T-cell (primary cell): ENCODE results near the gene KDELR1. TPM values are rescaled to one million over a fixed set of nuclear protein-coding genes. Genes with fewer than 3 reads are reported as not detected.

Experiments
- ATAC-seq, 4 experiments: fragments of 200-7000 bp in 3 of 4; fragments of 150-1000 bp in 1 of 4; cut with Tn5 transposase; replicated peaks in 1 of 4; 1 replicate in 3 of 4; 2 replicates in 1 of 4; pipeline ENCODE4 v1.10.0; 2021; ENCODE audit warnings: moderate library complexity in 3 of 4, mild to moderate bottlenecking in 2 of 4, moderate number of reproducible peaks in 1 of 4
- CTCF ChIA-PET, 2 donors: fragments of 300-600 bp; sonication (Branson Sonifier 250); formaldehyde crosslinking; loops; one replicate each; lab custom pipeline; 2022; ENCODE audit warnings: antibody characterized with exemption in 2 of 2; lab: Charles Lee
- POLR2A ChIA-PET, 2 donors: fragments of 300-600 bp; sonication (Branson Sonifier 250); formaldehyde crosslinking; loops; one replicate each; lab custom pipeline; 2022; ENCODE audit warnings: antibody characterized with exemption in 2 of 2; lab: Charles Lee
- DNase-seq, 35 experiments: peaks; one replicate each; pipeline versions ENCODE4 v3.0.0 to v3.0.0-alpha.2; 2013 to 2023
- H3K27ac ChIP-seq: one replicate; pipeline ENCODE4 v1.5.1; 2013; ENCODE audit warnings: low read length
- H3K27me3 ChIP-seq, 2 experiments: replicated peaks in 1 of 2; 1 replicate in 1 of 2; 2 replicates in 1 of 2; pipeline versions ENCODE4 v1.6.1 to v1.7.0; 2013; ENCODE audit warnings: low read length in 1 of 2, mixed read lengths in 1 of 2; ENCODE audit not compliant: control insufficient read depth in 2 of 2, insufficient read depth in 2 of 2; ENCODE audit errors: extremely low read depth in 1 of 2
- H3K36me3 ChIP-seq, 2 donors: 1 replicate in 1 of 2; 2 replicates in 1 of 2; pipeline versions ENCODE4 v1.6.1 to v1.7.0; 2013; ENCODE audit warnings: low read length in 1 of 2; ENCODE audit not compliant: control insufficient read depth in 2 of 2, insufficient read depth in 1 of 2; ENCODE audit errors: extremely low read depth in 1 of 2
- H3K4me1 ChIP-seq, 2 experiments: 1 replicate in 1 of 2; 2 replicates in 1 of 2; pipeline versions ENCODE4 v1.6.1 to v1.7.0; 2013; ENCODE audit warnings: low read length in 2 of 2, mixed read lengths in 1 of 2; ENCODE audit not compliant: insufficient read depth in 2 of 2, control insufficient read depth in 1 of 2; ENCODE audit errors: extremely low read depth in 1 of 2
- H3K4me3 ChIP-seq, 2 donors: 1 replicate in 1 of 2; 2 replicates in 1 of 2; pipeline versions ENCODE4 v1.5.1 to v1.7.0; 2013; ENCODE audit warnings: mild to moderate bottlenecking in 2 of 2, low read length in 1 of 2, moderate library complexity in 1 of 2; ENCODE audit not compliant: control insufficient read depth in 1 of 2; ENCODE audit errors: extremely low read depth in 1 of 2
- H3K9me3 ChIP-seq: 2 replicates; pipeline ENCODE4 v1.7.0; 2013
- H3K27ac Mint-ChIP-seq, 2 donors: one replicate each; pipeline ENCODE4 v1.8.0; 2020 to 2021; ENCODE audit warnings: mild to moderate bottlenecking in 2 of 2, mixed read lengths in 2 of 2
- H3K27me3 Mint-ChIP-seq, 2 donors: one replicate each; pipeline ENCODE4 v1.8.0; 2021 to 2022; ENCODE audit warnings: mixed read lengths in 2 of 2
- H3K36me3 Mint-ChIP-seq: one replicate; pipeline ENCODE4 v1.8.0; 2021; ENCODE audit warnings: mixed read lengths
- H3K4me1 Mint-ChIP-seq, 3 donors: one replicate each; pipeline ENCODE4 v1.8.0; 2020 to 2022; ENCODE audit warnings: mixed read lengths in 3 of 3, mild to moderate bottlenecking in 1 of 3
- H3K4me3 Mint-ChIP-seq, 3 donors: one replicate each; pipeline ENCODE4 v1.8.0; 2020 to 2022; ENCODE audit warnings: mild to moderate bottlenecking in 3 of 3, mixed read lengths in 3 of 3, moderate library complexity in 3 of 3
- H3K9me3 Mint-ChIP-seq, 3 donors: one replicate each; pipeline ENCODE4 v1.8.0; 2020 to 2022; ENCODE audit warnings: mixed read lengths in 3 of 3
- WGBS: methylation state at CpG from one replicate; pipeline ENCODE4 v1.1.5; 2013; ENCODE audit warnings: missing lambda C conversion rate; ENCODE audit not compliant: insufficient coverage; 5-methylcytosine and 5-hydroxymethylcytosine counted together
- total RNA-seq, 35 experiments: library from RNA in 6 of 35; stranded (reverse) in 6 of 35; fragments of 120-200 nt in 1 of 35; gene quantifications; one replicate each; pipeline versions ENCODE4 v1.2.1 to v1.2.4 and lab custom pipeline; 2013 to 2026

KDELR1 gene
- total RNA-seq, 5 donors from 2014 or later (not counting 1 experiment from before 2014, with no cell fraction given), result 40.9 to 55.9 (median 47.5) TPM

DNA sequence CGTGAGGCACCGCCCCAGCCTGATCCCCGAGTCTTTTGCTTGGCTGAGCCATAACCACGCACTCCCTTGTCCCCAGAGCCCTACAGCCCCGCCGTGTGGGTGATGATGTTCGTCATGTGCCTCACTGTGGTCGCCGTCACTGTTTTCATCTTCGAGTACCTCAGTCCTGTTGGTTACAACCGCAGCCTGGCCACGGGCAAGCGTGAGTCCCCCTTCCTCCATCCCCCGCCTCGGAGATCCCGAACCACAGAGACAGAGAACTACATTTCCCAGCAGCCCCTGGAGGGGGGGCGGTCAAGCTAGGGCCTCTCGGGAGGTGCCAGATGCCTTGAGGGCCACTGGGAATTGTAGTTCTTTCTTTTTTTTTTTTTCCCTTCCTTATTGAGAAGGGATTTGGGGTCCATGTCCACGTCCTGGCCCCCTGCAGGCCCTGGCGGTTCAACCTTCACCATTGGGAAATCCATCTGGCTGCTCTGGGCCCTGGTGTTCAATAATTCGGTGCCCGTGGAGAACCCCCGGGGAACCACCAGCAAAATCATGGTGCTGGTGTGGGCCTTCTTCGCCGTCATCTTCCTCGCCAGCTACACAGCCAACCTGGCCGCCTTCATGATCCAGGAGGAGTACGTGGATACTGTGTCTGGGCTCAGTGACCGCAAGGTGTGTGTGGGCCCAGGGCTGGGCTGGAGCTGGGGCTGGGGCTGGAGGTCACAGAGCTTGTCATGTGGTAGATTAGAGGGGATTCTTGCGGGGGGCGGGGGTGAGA is 28.0 kb upstream of the KDELR1 start:
- Histone ChIP-seq H3K36me3 (no peaks in the 10 kb centered on the region), H3K27ac (no peak overlapping the region), H3K9me3 (no peaks in the 10 kb centered on the region), H3K4me1 (peaks cover 0 to 30% of the 10 kb centered on the region in 2 experiments), H3K27me3 (peaks cover 0 to 57% of the 10 kb centered on the region in 2 experiments), H3K4me3 (peak overlapping the region; percentile 5 to 26)
- DNase-seq, result peak; percentile 40 to 80 (median 67)
- Mint-ChIP-seq H3K9me3 (no peaks in the 10 kb centered on the region), H3K4me1 (peaks cover 16 to 28% (median 21%) of the 10 kb centered on the region in 3 donors), H3K36me3 (no peaks in the 10 kb centered on the region), H3K27me3 (peaks cover 10 to 15% of the 10 kb centered on the region in 2 donors), H3K27ac (peak overlapping the region; percentile 68 to 81), H3K4me3 (peak overlapping the region; percentile 75 to 80 (median 78))
- ChIA-PET CTCF (no interaction called here), POLR2A (interaction anchor here in 1 of 2 donors (0.5 kb wide), 1 partner anchor 51 kb away, joined by 3 read pairs; no protein-coding TSS in a partner anchor)
- WGBS, result 73% methylated on average over 11 of the region's 31 CpGs
- ATAC-seq, result peak; percentile 57 to 81 (median 74)

DNA sequence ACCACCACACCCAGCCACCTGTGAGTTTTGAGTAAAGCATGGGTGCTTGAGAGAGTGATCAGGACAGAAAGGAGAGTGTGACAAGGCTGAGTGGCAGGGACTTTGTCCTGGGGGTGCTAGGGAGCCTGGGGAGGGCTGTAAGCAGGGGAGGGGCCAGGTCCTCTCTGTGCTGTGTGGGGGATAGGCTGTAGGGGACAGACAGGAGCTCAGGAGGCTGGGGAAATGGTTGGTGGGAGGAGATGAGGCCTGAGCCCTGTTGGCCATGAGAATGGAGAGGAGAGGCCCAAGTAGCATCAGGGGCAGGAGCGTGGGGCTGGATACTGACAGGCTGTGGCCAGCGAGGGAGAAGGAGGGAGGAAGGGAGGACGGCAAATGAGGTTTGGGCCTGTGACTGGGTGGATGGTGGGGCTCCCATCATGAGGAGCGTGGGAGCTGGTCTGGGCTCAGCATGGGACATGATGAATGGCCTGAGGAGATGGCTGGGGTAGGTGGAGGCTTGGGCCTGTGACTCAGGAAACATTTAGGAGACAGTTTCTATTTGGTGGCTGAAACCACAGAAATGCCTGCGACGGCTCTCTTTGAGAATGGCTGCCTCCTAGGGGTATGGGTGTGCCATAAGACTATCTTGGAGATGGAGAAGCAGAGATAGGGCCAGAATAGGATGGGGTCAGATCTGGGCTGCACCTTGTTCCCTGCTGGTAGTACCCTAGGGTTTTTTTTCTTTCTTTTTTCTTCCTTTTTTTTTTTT is 27.1 kb upstream of the KDELR1 start:
- DNase-seq (peak in 1 of 35 experiments; percentile 24), ATAC-seq (no peak)
- H3K27me3 Mint-ChIP-seq, result peaks cover 8 to 19% of the 10 kb centered on the region in 2 donors
- H3K9me3 Mint-ChIP-seq, result no peaks in the 10 kb centered on the region
- H3K4me1 ChIP-seq, result peaks cover 0 to 35% of the 10 kb centered on the region in 2 experiments
- H3K36me3 ChIP-seq, result no peaks in the 10 kb centered on the region
- WGBS, result 93% methylated on average over 4 of the region's 6 CpGs
- ChIA-PET CTCF (interaction anchor here in 1 of 2 donors (0.6 kb wide), 1 partner anchor 12 kb away, joined by 3 read pairs; no protein-coding TSS in a partner anchor), POLR2A (no interaction called here)
- no peaks in the 10 kb centered on the region for H3K9me3 ChIP-seq
- H3K27ac Mint-ChIP-seq, result peak overlapping the region in 1 of 2 donors; percentile 81
- no peak overlapping the region for H3K27ac ChIP-seq
- no peak overlapping the region for H3K4me3 ChIP-seq
- H3K4me3 Mint-ChIP-seq, result peak overlapping the region; percentile 75 to 80 (median 78)
- H3K36me3 Mint-ChIP-seq, result no peaks in the 10 kb centered on the region
- H3K27me3 ChIP-seq, result peaks cover 0 to 64% of the 10 kb centered on the region in 2 experiments
- peaks cover 20 to 33% (median 27%) of the 10 kb centered on the region in 3 donors for H3K4me1 Mint-ChIP-seq

DNA sequence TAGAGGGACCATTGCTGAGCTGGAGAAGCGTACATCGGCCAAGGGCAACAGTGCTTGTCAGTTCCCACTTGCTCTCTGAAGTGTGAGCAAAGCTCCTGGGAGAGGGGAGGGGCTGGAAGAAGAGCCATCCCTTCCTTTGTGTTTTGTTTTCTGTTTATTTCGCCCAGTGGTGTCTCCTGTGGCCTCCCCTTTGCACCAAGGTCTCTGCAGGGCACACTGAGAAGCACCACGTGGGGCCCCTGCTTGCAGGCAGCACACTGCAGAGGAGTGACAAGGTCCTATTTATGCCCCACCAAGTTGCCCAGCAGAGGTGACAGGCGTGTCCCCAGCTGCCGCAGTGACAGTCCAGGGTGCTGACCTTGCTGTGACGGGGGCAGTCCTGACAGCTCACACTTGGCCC is 26.1 kb upstream of the KDELR1 start:
- POLR2A ChIA-PET, result no interaction called here
- Mint-ChIP-seq H3K4me1 (peaks cover 20 to 35% (median 27%) of the 10 kb centered on the region in 3 donors), H3K27me3 (peaks cover 4 to 17% of the 10 kb centered on the region in 2 donors), H3K27ac (no peak overlapping the region), H3K9me3 (no peaks in the 10 kb centered on the region), H3K36me3 (no peaks in the 10 kb centered on the region), H3K4me3 (no peak overlapping the region)
- ATAC-seq (no peak), DNase-seq (no peak)
- H3K4me3 ChIP-seq, result no peak overlapping the region
- peaks cover 0 to 35% of the 10 kb centered on the region in 2 experiments for H3K4me1 ChIP-seq
- no peak overlapping the region for H3K27ac ChIP-seq
- H3K27me3 ChIP-seq, result peaks cover 0 to 61% of the 10 kb centered on the region in 2 experiments
- CTCF ChIA-PET, result no interaction called here
- H3K36me3 ChIP-seq, result no peaks in the 10 kb centered on the region
- 89% methylated on average over 4 of the region's 7 CpGs for WGBS
- H3K9me3 ChIP-seq, result no peaks in the 10 kb centered on the region

DNA sequence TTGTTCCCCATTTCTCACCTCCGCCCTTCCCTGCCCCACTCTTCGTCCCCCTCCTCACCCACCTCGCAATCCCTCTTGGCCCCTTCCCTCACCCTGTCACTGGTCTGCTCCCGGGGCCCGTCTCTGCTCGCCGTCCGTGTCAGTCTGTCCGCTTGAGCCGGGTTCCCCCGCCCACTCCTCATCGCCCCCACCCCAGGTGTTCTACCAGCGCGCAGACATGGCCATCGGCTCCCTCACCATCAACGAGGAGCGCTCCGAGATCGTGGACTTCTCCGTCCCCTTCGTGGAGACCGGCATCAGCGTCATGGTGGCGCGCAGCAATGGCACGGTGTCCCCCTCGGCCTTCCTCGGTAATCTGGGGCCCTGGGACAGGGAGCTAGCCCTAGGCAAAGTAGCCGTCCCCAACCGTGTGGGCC is 24.5 kb upstream of the KDELR1 start:
- Mint-ChIP-seq H3K27ac (no peak overlapping the region), H3K4me1 (peaks cover 20 to 35% (median 27%) of the 10 kb centered on the region in 3 donors), H3K4me3 (peak overlapping the region in 1 of 3 donors; percentile 85), H3K36me3 (no peaks in the 10 kb centered on the region), H3K27me3 (peaks cover 4 to 17% of the 10 kb centered on the region in 2 donors), H3K9me3 (no peaks in the 10 kb centered on the region)
- POLR2A ChIA-PET, result no interaction called here
- Histone ChIP-seq H3K36me3 (no peaks in the 10 kb centered on the region), H3K9me3 (no peaks in the 10 kb centered on the region), H3K27ac (no peak overlapping the region), H3K4me1 (peaks cover 0 to 35% of the 10 kb centered on the region in 2 experiments), H3K4me3 (no peak overlapping the region), H3K27me3 (peaks cover 0 to 55% of the 10 kb centered on the region in 2 experiments)
- CTCF ChIA-PET, result no interaction called here
- ATAC-seq (no peak), DNase-seq (no peak)
- WGBS, result 37% methylated on average over 30 of the region's 30 CpGs

DNA sequence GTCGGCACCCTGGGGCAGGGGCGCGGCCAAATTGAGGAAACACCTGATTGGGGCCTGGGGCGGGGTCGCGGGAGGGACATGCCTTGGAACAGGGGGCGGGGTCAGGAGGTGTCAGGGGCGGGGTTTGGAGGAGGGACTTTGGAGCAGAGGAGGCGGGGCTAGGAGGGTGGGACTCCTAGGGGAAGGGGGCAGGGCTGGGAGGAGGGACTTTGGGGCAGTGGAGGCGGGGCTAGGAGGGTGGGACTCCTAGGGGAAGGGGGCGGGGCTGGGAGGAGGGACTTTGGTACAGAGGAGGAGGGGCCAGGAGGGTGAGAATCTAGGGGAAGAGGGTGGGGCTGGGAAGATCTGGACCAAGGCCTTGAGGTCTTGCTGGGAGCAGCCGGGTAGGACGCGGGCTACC is 24.0 kb upstream of the KDELR1 start:
- WGBS, result 4% methylated on average over 11 of the region's 14 CpGs
- no peaks in the 10 kb centered on the region for H3K36me3 ChIP-seq
- no peak overlapping the region for H3K27ac ChIP-seq
- ATAC-seq (peak; percentile 59 to 77 (median 72)), DNase-seq (peak; percentile 39 to 83 (median 65))
- ChIA-PET CTCF (interaction anchor here in 1 of 2 donors (0.6 kb wide), 1 partner anchor 12 kb away, joined by 3 read pairs; no protein-coding TSS in a partner anchor), POLR2A (no interaction called here)
- H3K4me1 ChIP-seq, result peaks cover 0 to 35% of the 10 kb centered on the region in 2 experiments
- H3K27me3 ChIP-seq, result peaks cover 0 to 55% of the 10 kb centered on the region in 2 experiments
- H3K27ac Mint-ChIP-seq, result no peak overlapping the region
- no peaks in the 10 kb centered on the region for H3K9me3 ChIP-seq
- H3K4me3 ChIP-seq, result peak overlapping the region in 1 of 2 donors; percentile 43
- H3K9me3 Mint-ChIP-seq, result no peaks in the 10 kb centered on the region
- peaks cover 20 to 35% (median 27%) of the 10 kb centered on the region in 3 donors for H3K4me1 Mint-ChIP-seq
- H3K36me3 Mint-ChIP-seq, result no peaks in the 10 kb centered on the region
- peaks cover 4 to 17% of the 10 kb centered on the region in 2 donors for H3K27me3 Mint-ChIP-seq
- peak overlapping the region; percentile 3 to 85 (median 76) for H3K4me3 Mint-ChIP-seq
